Measurements from ENCODE around the gene SYNPR. TPM values are rescaled to one million over a fixed set of nuclear protein-coding genes. Genes with fewer than 3 reads are reported as not detected.

SYNPR gene
- total RNA-seq, 1 experiment from 2014 or later: 0.17 TPM

GRCh38 chr3:63563572-63563971 is 285.5 kb downstream of the SYNPR start:
- H3K4ac ChIP-seq (ENCODE audit: low read depth, low read length): no peak overlapping the region
- H3K23me2 ChIP-seq (ENCODE audit: insufficient read length, low read depth, low read length, poor library complexity, severe bottlenecking): no peaks in the 10 kb centered on the region
- no peak overlapping the region for H4K5ac ChIP-seq (ENCODE audit: insufficient read length, low read depth, low read length)
- Mint-ChIP-seq H3K36me3 (ENCODE audit: insufficient read depth in 1 of 3, low read depth in 3 of 3) (no peaks in the 10 kb centered on the region), H3K27ac (peak overlapping the region in 1 of 3 experiments; percentile 59; a peak in 1 of 7 replicates), H3K9me3 (no peaks in the 10 kb centered on the region), H3K4me3 (no peak overlapping the region), H3K4me1 (peaks cover 8 to 9% of the 10 kb centered on the region in 2 experiments), H3K27me3 (ENCODE audit: low read depth) (no peaks in the 10 kb centered on the region)
- no peak overlapping the region for H3K9ac ChIP-seq (ENCODE audit: extremely low read depth, insufficient read length, low read length)
- no peaks in the 10 kb centered on the region for H3K27me3 ChIP-seq (ENCODE audit: insufficient read depth, low read length)
- H3K56ac ChIP-seq (ENCODE audit: insufficient read length, low read depth, low read length): no peak overlapping the region
- H3K79me2 ChIP-seq (ENCODE audit: insufficient read depth, low read length): no peaks in the 10 kb centered on the region
- no peak overlapping the region for H3K14ac ChIP-seq (ENCODE audit: insufficient read depth, low read length)
- no peaks in the 10 kb centered on the region for H4K20me1 ChIP-seq (ENCODE audit: control insufficient read depth, insufficient read depth, insufficient read length)
- no peak overlapping the region for H2BK120ac ChIP-seq (ENCODE audit: low read depth, low read length, poor library complexity, severe bottlenecking)
- H3K27ac ChIP-seq (ENCODE audit: insufficient read length, low read depth, low read length): no peak overlapping the region
- H2BK5ac ChIP-seq (ENCODE audit: insufficient read length, low read length): no peak overlapping the region
- TF ChIP-seq, protein P1, sequence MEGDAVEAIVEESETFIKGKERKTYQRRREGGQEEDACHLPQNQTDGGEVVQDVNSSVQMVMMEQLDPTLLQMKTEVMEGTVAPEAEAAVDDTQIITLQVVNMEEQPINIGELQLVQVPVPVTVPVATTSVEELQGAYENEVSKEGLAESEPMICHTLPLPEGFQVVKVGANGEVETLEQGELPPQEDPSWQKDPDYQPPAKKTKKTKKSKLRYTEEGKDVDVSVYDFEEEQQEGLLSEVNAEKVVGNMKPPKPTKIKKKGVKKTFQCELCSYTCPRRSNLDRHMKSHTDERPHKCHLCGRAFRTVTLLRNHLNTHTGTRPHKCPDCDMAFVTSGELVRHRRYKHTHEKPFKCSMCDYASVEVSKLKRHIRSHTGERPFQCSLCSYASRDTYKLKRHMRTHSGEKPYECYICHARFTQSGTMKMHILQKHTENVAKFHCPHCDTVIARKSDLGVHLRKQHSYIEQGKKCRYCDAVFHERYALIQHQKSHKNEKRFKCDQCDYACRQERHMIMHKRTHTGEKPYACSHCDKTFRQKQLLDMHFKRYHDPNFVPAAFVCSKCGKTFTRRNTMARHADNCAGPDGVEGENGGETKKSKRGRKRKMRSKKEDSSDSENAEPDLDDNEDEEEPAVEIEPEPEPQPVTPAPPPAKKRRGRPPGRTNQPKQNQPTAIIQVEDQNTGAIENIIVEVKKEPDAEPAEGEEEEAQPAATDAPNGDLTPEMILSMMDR (conservative IDR thresholded peaks at IDR 0.05): no peak
- no peaks in the 10 kb centered on the region for H3K4me1 ChIP-seq (ENCODE audit: insufficient read depth, low read length)
- no peak overlapping the region for H2AK5ac ChIP-seq (ENCODE audit: insufficient read length, low read length)
- no peak overlapping the region for H2AFZ ChIP-seq (ENCODE audit: low read length)
- H4K8ac ChIP-seq (replicated peaks; ENCODE audit: insufficient read length, low read depth, low read length): no peak overlapping the region
- no peak overlapping the region for H3K4me2 ChIP-seq (ENCODE audit: insufficient read depth, insufficient read length, low read length)
- H3T11ph ChIP-seq (ENCODE audit: low read length): no peak overlapping the region
- H3K23ac ChIP-seq (ENCODE audit: insufficient read length, low read depth, low read length): no peak overlapping the region
- H2BK20ac ChIP-seq (ENCODE audit: low read depth, low read length, poor library complexity, severe bottlenecking): no peak overlapping the region
- no peak overlapping the region for H3K18ac ChIP-seq (ENCODE audit: insufficient read length, low read depth, low read length)
- H3K79me1 ChIP-seq (ENCODE audit: insufficient read depth, low read depth, low read length, poor library complexity, severe bottlenecking): no peaks in the 10 kb centered on the region
- no peak overlapping the region for H2BK12ac ChIP-seq (ENCODE audit: insufficient read length, low read depth, low read length)
- no peak for DNase-seq
- no peak overlapping the region for H4K91ac ChIP-seq (ENCODE audit: insufficient read length, low read depth, low read length)
- H2BK15ac ChIP-seq (ENCODE audit: low read depth, low read length): no peak overlapping the region
- no peaks in the 10 kb centered on the region for H3K9me3 ChIP-seq (ENCODE audit: control insufficient read depth, low read depth, low read length)

All from H9 (cell line).